GM21526 (cell line): ENCODE results near the gene RPL29.

ENCODE experiments used
- ATAC-seq: cut with Tn5 transposase; IDR thresholded peaks from one replicate; pipeline ENCODE4 v1.9.1; 2021; ENCODE audit warnings: moderate library complexity; ENCODE audit not compliant: unreplicated experiment, low FRiP score

RPL29 gene

DNA sequence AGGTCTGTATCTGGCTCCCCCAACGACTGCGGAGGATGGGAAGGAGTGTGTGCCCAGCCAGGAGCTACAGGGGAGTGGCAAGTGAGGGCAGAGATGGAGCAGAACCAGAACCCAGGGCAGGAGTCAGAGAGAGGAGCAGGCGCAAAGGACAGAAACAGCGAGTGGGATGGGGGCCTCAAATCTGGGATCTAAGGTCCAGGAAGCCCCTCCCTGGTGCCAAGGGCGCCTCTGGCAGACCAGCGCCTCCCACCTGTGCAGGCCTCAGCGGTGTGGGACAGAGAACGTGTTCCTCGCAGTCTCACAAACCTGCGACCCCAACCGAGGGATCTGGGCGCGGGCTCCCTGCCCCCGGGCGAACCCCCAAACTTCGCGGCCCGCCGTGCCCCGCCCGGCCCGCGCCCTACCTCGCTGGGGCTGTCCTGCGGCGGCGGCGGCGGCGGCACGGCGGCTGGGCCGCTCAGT is 28.7 kb downstream of the RPL29 start:
- ATAC-seq = no peak

DNA sequence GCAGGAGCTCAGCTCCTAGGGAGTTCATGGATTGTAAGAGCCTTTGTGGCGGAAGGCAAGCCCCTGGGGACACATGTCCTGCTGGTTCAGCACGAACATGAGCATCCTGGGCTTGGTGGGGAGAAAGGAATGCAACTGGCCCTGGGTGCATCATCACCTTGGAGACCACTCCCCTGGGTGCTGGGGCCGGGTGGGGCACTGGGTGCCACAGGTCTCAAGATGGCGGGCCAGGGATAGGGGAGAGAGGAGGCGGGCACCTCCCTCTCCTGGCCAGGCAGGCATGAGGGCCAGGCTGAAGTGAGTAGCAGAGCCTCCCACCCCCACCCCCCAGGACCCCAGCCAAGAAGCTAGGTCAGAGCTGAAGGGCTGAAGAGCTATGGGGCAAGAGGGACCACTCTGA is 29.2 kb downstream of the RPL29 start:
- no peak for ATAC-seq

DNA sequence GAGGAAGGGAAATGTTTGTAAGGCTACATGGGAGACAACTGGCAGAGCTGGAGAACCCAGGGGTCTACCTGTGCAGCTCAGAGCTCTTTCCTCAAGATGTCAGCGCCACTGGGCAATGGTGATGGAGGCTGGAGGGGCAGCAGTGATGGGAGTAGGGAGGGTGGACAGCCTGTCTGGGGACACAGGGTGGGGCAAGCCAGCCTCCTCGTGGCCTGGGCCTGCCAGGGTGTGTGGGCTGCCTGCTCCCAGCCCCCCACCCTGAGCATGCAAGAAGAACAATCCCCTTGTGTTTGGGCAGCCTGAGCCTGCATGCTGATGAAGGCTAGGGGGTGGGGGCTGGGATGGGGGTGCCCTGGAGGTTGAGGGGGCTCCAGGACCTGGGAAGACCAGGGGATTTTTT is 29.7 kb downstream of the RPL29 start:
- no peak for ATAC-seq

DNA sequence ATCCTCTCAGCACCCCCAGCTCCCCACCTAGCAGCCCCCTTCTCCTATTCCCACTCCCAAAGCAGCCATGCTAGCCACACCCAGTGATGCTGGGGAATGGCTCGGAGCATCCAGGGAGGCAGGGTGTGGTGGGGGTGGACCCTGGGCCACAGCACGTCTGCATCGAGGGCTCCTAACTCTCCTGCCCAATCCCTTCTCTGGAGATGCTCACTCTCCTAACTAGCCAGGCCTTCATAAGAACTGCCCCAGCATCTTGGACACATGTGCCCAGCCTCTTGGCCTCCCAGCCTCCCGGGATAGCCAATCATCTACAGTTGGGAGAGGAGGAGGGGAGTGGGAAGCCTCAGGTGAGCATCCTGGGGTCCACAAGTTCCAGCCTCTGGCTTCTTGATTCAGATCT is 31.2 kb downstream of the RPL29 start:
- ATAC-seq = no peak

DNA sequence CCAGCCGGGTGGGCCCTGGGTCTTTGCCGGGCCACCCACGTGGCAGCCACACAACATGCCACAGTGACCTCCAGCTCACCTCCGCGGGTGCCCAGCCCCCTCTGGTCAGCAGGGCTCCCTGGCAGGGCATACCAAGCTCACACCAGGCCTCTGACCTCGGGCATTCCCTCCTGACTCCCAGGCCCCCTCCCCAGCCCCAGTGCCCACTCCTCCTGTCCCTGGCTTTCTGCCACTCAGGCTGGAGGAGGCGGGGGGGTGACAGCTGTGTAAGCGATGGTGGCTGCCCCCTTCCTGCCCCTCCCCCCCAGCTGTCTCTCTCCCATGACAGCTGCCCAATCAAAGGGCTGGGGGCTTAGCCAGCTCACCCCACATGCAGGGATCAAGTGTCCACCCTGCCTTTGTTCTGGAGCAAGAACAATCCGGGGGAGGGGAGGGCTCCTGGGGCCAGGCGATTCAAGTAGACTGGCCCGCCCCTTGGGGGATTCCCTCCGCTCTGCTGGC is 31.7 kb downstream of the RPL29 start:
- no peak for ATAC-seq

DNA sequence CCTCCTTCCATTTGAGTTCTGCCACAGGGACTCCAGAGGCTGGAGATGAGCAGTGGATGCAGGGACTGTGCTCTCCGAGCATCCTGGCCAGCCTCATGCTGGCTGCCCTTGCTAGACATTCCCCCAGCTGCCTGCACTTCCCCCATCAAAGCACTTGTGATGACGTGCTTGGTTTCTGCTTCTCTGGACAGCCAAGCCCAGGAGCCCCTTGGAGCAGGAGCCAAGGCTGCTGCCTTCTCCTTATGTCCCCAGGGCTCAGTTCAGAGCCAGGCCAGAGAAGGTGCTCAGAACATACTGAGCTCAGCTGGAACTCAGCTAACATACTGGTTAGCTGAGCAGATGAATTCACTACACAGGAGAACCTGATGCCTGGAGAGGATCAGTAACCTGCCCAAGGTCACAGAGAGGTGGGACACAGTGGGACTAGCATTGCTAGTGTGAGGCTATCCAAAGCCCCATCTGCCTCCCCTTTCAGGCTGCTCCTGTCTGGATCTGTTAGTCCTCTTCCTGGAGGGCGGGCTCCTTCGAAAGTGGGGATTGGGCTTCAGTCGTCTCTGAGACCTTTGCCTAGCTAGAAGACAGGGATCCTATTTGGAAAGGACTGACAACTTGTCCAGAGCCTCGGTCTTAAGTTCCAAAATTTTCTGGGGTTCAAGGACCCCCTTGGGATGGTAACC is 32.7 kb downstream of the RPL29 start:
- no peak for ATAC-seq

DNA sequence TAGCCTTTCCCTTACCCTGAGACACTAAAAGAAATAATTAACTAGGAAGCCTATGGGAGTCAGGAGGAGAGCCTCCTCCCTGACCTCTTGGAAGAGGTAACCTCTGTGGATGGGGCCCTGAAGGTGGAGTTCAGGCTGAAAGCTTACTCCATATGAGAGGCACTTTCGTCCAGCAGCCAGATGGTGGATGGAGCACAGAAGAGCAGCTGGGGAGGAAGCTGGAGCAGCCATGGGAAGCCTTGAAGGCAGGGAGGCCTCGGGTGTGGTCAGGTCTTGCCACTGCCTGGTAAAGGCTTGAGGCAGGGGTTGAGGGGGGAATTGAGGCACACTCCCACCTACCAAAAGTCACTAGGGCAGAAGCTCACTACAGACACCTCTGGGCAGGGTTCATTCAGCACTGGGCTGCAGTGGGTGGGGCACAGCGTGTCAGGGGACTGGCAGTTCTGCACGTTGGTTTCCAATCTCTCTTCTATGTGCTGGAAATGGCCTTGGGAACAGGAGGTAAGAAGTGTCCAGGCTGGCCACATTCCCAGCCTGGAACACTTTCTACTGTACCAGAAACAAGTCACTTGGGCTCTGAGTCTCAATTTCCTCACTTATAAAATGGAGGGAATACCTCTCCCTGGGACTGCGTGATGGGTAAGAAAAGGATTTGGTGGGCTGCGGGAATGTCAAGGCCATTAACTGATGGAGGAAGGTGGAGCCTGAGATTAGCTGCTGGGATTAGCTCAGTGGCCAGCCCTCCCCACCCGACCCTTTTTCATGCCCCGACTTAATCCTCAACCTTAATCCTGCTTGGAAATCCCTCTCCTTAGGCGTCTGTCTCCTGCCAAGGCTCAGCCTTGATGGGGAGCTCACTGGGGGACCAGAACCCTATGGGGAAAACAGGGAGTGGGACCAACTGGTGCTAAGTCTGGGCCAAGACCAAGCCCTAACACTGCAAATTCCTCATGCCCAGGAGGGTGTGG is 33.8 kb downstream of the RPL29 start:
- no peak for ATAC-seq

DNA sequence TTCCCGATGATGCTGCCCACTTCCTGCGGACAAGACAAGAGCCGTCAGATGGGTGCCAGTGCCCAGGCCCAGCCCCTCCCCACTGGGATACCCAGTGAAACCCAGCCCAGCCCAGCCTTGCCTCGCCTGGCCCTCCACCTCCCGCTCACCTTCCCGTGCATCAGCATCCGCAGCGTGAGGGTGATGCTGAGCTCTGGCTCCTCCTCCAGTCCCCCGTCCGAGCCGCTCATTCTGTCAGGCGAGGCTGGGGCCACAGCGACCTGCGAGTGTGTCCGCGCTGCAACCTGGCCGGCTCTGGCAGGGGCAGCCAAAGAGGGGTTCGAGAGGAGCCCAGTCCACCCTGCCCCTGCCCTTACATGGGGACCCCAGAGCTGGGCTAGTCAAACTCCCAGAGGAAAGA is 34.7 kb downstream of the RPL29 start:
- no peak for ATAC-seq

DNA sequence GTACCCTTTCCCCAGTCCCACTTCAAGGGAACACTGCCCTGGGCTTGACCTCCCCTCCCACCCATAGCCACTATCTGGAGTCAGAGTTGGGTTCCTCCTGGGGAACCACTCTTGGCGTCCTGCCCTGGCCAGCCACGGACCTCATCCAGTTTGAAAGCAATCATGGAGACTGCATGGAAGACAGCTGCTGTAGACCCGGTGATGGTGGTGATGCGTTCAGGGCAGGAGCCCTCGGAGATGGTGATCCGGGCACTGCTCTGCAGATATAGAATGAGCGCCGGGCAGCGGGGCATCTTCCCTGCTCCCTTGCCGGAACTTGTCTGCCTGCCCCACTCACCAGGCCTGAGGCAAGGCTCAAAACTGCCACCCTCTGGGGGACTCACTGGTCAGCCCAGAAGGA is 35.3 kb downstream of the RPL29 start:
- no peak for ATAC-seq

DNA sequence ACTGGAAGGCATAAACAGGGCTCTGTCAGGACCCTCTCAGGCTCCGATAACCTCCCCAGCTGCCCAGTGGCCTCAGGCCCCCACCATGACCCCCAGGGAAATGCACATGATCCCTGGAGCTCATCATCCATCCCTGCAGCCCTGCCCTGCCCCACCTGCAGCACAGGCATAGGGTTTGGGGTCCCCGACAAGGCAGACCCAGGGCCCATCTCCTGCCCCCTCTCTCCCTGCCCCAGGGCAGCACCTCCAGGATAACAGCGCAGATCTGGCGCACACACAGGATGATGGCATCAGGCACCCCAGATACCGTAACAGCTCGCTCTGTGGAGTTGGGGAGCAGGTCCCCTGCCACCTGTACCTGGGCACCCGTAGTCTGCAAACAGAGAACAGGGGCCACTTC is 36.0 kb downstream of the RPL29 start:
- no peak for ATAC-seq

DNA sequence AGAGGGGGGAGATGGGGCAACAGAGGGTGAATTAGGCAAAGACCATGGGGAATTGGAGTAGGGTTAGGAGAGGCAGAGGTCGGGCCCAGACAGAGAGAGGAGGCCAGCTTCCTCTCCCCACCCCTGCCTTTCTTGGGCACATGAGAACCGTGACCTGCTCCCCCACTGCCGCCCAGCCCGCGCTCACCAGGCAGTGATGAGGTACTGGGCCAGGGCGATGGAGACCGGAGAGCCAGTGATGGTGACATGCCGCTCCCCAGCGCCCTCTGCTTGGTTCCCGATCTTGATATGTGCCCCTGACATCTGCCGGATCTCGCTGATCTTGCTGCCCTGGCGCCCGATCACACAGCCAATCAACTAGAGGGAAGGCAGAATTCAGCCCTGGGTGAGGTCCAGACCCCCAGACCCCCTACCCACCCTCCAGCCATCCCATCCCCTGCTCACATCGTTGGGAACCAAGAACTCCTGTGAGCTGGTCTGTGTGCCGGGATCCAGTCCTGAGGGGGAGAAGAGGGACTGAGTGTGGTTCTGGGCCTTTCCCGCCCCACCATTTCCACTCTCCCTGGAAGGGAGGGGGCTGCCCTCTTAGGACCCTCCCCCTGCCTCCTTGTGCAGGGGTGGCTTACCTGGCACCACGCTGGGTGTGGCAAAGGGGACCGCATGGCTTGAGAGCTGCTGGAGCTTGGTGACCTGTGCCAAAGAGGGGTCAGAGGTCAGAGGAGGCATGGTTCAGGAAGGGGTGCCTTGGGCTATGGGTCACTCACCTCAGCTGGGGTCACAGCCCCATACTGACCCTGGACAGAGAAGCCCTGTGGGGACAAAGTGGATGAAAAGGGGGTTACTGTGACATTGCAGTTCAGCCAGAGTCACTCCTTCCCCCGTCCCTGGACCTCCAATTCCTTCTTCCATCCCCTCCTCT is 36.8 kb downstream of the RPL29 start:
- no peak for ATAC-seq

DNA sequence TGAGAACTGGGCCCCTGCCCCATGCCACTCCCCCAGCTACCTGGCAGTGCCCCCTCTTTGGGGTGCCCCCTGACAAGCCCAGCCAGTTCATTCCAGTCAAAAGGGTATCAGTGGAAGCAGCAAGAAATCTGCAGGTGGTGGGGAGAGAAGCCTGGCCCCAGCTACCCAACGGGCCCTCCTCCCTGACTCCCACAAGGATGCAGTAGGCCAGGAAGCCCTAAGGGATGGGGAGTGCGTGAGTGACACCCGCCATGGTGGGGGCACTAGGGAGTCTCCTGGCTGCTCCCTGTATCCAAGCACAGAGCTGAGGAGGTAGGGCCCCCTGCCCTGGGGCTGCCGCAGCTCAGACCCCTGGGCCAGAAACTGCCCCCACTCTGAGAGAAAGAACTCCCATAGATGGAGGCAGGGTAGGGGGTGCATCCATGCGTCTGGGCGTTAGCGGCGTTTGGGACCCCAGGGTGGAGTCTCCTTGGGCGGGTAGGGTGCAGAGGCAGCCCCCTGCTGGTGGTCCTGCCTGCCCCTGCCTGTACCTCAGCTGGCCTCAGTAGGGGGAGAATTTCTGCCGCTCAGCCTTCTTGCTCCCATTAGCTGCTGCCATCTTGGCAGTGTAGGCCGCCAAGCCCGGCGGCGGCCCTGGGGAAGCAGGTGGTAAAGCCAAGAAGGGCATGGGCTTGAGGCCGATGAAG is 38.0 kb downstream of the RPL29 start:
- ATAC-seq = no peak

DNA sequence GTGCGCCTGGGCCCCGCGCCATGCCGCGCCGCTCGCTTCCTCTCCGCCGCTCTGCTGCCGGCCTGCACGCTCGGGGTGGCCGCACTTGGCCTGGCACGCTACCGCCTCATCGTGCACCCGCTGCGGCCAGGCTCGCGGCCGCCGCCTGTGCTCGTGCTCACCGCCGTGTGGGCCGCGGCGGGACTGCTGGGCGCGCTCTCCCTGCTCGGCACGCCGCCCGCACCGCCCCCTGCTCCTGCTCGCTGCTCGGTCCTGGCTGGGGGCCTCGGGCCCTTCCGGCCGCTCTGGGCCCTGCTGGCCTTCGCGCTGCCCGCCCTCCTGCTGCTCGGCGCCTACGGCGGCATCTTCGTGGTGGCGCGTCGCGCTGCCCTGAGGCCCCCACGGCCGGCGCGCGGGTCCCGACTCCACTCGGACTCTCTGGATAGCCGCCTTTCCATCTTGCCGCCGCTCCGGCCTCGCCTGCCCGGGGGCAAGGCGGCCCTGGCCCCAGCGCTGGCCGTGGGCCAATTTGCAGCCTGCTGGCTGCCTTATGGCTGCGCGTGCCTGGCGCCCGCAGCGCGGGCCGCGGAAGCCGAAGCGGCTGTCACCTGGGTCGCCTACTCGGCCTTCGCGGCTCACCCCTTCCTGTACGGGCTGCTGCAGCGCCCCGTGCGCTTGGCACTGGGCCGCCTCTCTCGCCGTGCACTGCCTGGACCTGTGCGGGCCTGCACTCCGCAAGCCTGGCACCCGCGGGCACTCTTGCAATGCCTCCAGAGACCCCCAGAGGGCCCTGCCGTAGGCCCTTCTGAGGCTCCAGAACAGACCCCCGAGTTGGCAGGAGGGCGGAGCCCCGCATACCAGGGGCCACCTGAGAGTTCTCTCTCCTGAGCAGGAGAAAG is 39.6 kb downstream of the RPL29 start:
- ATAC-seq = no peak

DNA sequence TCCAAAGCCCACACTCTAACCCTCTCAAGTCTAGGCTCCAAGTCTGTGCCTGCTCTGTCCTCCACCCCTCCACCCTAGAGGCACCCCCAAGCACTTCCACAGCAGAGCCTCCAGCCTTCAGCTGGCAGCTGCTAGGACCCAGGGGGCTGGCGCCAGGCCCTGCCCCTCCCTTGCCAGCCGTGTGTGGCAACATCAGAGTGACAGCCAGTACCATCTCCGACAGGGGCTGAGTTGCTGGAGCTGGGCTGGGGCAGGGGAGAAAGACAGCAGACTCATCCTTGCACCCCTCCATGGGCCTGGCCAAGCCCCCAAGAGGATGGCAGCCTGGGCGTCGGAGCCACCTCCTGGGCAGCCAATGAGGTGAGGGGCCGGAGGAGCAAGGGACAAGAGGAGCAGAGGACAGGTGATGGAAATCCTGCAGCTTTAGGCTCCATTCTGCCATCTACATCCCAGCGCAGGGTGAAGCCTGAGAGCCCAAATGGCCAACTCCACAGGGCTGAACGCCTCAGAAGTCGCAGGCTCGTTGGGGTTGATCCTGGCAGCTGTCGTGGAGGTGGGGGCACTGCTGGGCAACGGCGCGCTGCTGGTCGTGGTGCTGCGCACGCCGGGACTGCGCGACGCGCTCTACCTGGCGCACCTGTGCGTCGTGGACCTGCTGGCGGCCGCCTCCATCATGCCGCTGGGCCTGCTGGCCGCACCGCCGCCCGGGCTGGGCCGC is 40.4 kb downstream of the RPL29 start, which contains the start of gene GPR62:
Gene GPR62 (plus strand): TSS at position 207 of the 718 bp plus-strand sequence. CDS start 272 bp downstream, at position 479.
- ATAC-seq = no peak

DNA sequence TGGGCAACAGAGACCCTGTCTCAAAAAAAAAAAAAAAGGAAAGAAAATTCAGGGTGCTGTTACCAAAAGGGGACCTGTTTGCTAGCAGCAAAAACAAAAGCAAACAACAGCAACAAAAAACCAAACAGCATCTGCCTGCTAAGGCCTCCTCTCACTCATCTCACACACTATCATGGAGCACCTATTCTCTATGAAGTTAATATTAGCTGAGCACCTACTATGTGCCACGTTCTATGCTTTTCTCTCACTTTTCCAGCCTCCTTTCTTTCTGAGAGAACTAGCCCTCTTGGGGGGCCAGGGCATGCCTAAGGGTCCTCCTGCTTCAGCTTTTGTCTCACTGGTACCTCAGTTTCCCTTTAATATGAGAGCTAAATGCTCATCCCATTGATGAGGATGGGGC is 41.0 kb downstream of the RPL29 start:
- ATAC-seq = no peak

DNA sequence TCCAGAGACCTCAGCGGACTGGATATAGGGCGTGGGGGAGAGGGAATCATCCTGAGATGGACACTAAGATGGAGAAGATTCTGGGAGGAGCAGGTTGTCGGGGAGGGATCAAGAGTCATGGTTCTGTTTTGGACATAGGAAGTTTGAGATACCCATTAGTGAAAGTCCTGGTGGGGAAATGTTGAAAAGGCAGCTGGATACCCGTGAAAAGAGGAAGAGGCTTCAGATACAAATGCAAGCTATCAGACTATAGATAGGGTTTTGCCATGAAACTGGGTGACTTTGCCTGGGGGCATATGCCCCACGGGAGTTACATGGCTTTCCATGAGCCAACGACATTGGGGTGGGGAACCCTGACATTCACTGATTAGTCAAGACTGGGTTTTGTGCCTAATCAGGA is 41.6 kb downstream of the RPL29 start:
- ATAC-seq = no peak

DNA sequence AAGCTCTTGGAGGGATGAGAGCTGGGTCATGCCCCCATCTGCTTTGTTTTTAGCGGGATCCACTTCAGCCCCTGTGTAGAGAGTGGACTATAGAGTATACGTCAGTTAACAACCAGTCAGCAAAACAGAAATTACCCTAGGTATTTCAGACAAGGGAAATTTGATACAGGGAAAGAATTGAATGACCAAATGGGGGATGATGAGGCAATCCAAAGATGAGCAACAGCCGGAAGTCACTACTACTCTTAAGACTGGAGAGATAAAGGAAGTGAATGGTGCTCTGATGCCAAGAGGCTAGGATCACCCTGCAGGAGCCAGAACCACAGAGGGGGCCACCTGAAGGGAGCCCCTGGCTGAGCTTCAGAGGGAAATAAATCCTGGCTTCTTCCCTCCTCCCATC is 42.2 kb downstream of the RPL29 start:
- no peak for ATAC-seq

DNA sequence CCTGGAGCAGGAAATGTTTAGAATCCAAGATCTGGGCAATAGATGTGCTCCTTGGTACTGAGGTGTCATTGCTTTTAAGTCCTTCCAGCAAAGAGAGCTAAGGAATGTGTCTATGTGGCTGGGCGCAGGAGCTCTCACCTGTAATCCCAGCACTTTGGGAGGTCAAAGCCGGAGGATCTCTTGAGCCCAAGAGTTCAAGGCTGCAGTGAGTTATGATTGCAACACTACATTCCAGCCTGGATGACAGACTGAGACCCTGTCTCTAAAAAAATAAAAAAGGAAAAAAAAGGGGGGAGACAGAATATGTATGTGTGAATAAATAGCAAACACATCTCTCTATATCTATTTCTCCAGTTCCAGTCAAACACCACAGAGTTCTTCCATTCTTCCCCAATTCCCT is 44.8 kb downstream of the RPL29 start:
- no peak for ATAC-seq
